Measurements from ENCODE around the gene WFDC11.

Gene WFDC11

DNA sequence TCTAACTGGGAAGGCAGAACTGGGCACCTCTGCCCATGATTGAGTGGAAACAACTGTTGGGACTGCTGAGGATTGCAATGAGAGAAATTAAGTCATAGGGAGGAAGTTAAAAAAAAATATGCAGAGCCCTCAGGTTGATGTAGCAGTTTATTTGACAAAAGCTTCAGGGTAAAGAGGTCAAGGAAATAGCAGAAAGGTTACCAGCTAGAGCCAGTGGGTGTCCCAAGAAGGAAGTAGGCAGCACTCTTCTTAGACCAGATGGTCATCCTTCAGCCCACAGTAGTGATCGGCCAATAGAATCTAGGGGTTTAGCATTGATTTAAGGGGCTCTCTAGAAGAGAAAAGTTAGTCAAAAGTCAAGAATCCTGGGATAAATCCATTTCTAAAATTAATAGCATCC, 62.2 kb downstream of the WFDC11 start:
- no peak for DNase-seq
- in situ Hi-C loops (cut with HindIII; ENCODE audit: low pct_ligation_motif_present, low sequenced_read_pairs), result no loop called here
- Histone ChIP-seq H3K27me3 (replicated peaks) (no peaks in the 10 kb centered on the region), H3K36me3 (replicated peaks) (no peaks in the 10 kb centered on the region), H3K4me3 (ENCODE audit: low read depth, low read length) (no peak overlapping the region), H3K27ac (no peak overlapping the region)
- no peak for TF ChIP-seq CTCF (IDR thresholded peaks at IDR 0.05; ENCODE audit: low read depth, low read length, missing control alignments)
